Measurements from ENCODE around the gene GEMIN7.
"Not testable (repeated sequence)": the region's sequence is repeated elsewhere in the genome, so short reads cannot be mapped to it uniquely, and the experiment has no call there.

GEMIN7 gene

DNA sequence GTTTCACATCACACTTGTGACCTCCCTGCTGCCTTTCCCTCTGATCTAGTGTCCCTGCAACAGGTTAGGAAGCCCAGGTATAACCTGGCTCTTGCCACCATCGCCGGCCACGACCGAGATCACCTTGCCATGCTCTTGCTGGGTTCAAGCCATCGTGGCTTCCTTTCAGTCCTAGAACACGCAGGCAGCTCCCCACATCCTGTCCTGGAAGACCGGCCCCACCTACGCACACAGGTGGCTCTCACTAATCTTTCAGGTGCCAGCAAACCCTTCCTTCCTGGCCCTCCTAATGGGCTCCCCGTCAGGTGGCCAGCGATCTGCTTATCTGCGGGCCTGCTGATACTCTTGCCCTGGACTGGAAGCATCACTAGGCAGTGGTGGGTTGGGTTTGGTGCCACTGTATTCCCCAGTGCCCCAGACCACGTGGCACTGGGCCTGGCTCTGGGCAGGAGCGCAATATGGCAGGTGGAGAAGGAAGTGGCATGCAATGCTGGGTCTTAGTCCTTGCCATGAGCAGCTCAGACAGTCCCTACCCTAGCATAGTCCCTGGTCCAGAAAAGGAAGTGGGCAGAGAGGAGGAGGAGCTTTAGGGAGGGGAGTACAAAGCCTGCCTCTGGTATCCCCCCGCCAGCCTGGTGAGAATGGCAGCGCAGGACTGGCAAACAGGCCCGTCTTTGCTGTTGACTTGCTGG lies 25.7 kb downstream of the GEMIN7 start:
- no peak for DNase-seq (ENCODE audit: low spot score)

DNA sequence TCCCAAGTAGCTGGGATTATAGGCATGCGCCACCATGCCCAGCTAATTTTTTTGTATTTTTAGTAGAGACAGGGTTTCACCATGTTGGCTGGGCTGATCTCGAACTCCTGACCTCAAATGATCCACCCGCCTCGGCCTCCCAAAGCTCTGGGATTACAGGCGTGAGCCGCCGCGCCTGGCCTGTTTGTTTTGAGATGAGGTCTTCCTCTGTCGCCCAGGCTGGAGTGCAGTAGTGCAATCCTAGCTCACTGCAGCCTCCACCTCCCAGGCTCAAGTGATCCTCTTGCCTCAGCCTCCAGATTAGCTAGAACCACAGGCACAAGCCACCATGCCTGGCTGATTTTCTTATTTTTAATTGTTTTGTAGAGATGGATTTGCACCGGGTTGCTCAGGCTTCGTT lies 27.3 kb downstream of the GEMIN7 start:
- DNase-seq (ENCODE audit: low spot score): not testable (repeated sequence)

DNA sequence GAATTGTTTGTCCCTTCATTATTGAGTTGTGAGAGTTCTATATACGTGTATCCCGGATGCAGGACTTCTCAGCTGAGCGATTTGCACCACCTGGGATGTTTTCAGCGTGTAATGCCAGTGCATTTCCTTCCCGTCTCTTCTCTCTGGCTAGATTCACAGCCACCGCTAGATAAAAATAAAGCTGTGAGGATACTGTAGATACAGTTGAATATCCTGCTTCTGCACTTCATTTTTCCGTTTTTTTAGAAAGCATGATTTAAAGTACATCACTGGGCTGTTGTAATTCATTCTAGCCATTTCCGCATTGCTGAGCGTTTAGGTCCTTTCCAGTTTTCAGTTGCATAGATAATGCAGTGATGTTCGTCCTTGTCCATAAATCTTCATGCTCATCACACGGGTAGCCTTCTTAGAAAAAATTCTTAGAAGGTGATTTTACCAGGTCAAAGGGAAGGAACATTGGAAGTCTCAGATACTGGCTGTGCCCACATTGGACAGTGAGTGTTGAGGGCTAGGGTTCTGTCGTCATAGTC lies 28.6 kb downstream of the GEMIN7 start:
- no peak for DNase-seq (ENCODE audit: low spot score)

GRCh38 chr19:45110851-45111266 lies 31.8 kb downstream of the GEMIN7 start:
- DNase-seq (ENCODE audit: low spot score): no peak

- no peak for DNase-seq (ENCODE audit: low spot score)
Measured at GRCh38 chr19:45112111-45112827, 33.2 kb downstream of the GEMIN7 start.

GRCh38 chr19:45113628-45114027 lies 34.6 kb downstream of the GEMIN7 start:
- peak; percentile 37 for DNase-seq (ENCODE audit: low spot score)

DNA sequence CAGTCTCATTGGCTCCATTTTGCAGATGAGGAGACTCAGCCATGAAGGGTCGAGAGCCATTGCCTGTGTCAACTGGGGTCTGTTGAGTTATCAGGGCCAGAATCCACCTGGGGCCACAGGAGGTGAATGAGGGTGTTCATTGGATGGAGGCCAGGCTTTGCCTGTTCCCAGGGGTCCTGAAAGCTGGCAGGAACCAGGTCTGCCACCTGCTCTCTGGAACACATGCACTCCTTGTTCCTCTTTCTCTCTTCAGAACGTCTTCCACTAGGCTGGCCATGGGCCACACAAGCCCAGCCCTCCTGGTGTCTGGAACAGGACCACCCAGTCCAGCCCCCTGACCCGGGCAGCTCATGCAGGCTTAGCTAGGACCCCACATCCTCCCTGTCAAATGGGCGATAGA lies 35.1 kb downstream of the GEMIN7 start:
- DNase-seq (ENCODE audit: low spot score): no peak

DNA sequence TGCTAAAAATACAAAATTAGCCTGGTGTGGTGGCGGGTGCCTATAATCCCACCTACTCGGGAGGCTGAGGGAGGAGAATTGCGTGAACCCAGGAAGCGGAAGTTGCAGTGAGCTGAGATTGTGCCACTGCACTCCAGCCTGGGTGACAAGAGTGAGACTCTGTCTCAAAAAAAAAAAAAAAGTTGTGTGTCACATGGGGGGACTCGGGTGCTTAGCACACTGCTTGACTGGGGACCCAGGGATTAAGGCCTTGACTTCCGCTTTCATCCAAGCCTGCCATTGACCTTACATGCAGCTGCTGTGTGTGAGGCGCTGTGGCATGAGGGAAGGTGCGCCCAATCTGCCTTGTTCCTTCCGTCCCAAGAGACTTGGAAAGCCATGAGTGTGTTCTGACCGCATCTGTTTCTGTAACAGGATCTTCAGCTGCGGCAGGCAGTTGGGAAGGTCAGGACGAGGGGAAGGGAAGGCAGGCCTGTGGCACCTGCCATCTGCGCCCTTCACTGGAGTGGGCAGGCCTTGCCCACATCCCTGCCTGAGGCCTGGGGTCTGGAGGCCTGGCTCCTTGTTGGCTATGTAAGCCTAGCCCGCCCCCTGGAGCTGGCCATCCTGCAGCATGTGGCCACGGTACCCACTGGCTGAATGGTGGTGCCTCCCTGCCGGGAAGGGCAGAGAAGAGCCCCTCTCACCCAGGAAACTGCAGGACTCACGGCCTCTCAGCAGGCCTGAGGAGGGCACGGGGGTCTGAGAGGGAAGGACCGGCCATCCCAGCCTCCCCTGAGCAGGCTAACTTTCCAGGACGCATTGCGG lies 37.0 kb downstream of the GEMIN7 start:
- DNase-seq (ENCODE audit: low spot score): no peak

- no peak for DNase-seq (ENCODE audit: low spot score)
Measured at GRCh38 chr19:45117167-45117594, 38.1 kb downstream of the GEMIN7 start.

DNA sequence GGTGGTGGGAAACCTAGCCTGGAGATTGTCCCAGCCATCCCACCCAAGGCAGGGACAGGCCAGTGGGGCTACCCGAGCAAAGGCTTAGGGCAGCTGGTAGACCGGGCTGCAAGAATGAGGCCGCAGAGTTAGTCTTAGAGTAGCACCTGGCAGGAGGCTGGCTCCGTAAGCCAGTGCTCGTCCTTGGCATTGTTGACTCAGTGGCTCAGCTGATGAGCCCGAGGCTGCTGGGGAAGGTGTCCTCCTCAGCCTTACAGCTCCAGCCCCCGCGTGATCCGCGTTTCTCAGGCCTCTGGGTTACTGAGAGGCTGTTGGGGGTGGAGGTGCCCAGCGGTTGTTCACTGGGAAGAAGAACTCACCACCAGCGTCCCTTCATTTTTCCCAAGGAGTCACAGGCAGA lies 38.6 kb downstream of the GEMIN7 start:
- DNase-seq (ENCODE audit: low spot score): no peak

GRCh38 chr19:45118106-45118505 lies 39.0 kb downstream of the GEMIN7 start:
- DNase-seq (ENCODE audit: low spot score): no peak

GRCh38 chr19:45118591-45119355 lies 39.7 kb downstream of the GEMIN7 start:
- DNase-seq (ENCODE audit: low spot score): not testable (repeated sequence)

DNA sequence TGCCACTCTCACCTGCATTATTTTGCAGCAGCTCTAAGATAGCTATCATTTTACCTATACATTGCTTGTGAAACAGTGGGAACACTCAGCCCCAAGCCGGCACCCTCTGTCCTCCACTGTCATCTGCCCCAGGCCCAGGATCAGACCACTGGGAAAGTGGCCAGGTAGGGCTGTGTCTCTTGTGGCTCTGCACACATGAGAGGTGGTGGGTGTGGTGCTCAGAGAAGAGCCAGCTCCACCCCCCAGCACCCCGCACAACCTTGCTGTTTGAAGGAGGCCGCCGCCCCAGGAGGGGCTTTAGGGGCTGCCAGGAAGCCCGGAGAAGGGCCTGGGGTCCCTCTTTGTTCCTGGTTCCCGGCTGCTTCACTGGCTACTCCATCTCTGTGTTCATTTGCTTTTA lies 40.5 kb downstream of the GEMIN7 start:
- no peak for DNase-seq (ENCODE audit: low spot score)

DNA sequence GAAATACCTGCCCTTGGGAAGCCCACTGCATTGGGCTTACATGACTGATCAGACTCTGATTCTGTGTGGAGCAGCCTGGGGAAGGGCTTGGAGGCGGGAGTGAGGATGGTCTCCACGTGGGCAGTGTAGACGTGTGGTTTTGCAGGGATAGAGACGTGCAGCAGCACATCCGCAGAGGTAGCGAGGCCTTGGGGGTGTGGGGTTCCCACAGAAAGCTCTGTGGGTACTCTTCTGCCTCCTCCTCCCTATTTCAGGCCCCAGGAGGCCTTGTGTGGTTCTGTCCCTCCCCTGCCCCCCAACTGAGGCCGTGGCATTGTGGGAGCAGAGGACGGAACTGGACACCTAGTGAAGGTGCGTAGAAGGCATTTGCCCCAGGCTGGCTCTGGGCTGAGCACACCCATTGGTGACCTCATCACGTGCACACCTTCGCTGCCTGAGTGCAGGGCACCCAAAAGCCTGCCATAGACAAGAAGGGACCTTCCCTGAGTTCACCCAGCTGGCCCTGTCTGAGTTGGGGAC lies 42.8 kb downstream of the GEMIN7 start:
- no peak for DNase-seq (ENCODE audit: low spot score)

GRCh38 chr19:45122832-45123231 lies 43.8 kb downstream of the GEMIN7 start:
- no peak for DNase-seq (ENCODE audit: low spot score)

DNA sequence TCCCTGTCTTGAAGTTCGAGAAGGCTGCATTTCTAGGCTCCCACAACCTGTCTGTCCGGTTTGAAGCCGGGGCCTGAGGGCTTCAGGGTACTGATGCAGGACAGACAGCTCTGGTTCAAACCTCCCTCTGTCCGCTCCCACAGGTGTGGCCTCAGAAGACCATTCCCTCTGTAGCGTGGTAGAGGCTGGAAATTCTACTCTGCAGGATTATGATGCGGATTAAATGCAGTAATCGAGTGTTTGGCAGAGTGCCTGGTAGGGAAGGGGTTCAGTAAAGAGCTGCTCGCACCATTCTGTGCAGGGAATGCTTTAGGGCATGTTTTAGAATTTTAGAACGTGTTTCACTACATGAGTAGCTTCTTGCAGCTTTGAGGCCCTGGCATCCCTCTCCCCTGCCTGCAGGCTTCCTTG lies 44.4 kb downstream of the GEMIN7 start:
- DNase-seq (ENCODE audit: low spot score): no peak

DNA sequence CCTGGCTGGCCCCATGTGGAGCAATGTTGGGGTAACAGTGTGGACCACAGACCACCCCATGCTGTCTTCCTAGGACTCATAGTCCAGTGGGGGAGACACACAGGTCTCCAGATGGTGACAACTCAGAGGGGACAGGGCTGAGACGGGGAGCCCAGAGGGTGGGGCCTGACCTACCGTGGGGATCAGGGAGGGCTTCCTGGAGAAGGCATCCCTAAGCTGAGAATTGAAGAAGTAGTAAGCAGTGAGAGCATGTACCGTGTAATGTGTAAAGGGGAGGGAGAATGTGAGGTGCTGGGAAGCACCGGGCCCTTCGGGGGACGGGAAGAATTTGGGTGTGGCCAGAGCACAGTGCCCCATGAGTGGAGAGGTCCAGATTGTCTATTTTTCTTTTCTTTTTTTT lies 45.0 kb downstream of the GEMIN7 start:
- no peak for DNase-seq (ENCODE audit: low spot score)

DNA sequence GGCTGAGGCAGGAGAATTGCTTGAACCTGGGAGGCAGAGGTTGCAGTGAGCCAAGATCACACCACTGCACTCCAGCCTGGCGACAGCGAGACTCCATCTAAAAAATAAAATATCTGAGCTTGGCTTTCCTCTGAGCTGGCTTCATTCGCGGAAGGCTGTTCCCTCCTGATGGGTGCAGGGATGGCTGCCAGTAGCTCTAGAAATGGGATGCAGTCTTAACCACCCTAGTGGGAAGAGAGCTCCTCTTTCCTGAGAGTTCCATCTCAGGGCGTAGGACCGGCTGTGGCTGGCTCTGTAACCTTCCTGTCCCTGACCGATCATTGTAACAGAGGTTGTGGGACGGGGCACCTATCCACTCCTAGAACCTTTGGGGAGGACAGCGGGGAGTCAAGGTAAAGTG lies 46.3 kb downstream of the GEMIN7 start:
- no peak for DNase-seq (ENCODE audit: low spot score)

DNA sequence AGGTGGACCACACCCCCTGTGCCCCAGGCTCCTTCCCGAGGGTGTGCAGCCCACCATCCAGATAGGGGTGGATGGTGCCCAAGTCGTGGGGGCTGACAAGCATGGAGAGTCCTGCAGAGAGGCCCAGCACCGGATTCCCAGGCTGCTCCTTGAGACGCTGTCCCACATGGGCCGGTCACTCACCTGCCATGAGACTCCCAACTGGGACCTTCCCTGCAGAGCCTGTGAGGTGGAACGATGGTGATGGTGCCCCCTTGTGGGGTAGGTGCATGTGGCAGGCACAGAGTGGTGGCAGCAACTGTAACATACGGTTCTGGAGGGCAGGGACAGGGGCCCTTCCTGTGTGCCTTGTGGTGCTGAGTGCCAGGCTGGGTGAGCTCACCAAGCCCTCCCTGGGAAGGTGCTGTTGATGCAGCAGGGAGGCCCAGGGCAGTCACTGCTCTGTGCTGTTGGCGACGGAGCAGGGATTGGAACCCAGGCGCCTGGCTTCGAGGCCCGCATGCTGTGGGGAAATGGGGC lies 47.0 kb downstream of the GEMIN7 start:
- peak; percentile 18 for DNase-seq (ENCODE audit: low spot score)

GRCh38 chr19:45126654-45127053 lies 47.6 kb downstream of the GEMIN7 start:
- DNase-seq (ENCODE audit: low spot score): no peak

GRCh38 chr19:45128146-45128545 lies 49.1 kb downstream of the GEMIN7 start:
- no peak for DNase-seq (ENCODE audit: low spot score)

Measured in LoVo (cell line).